Measurements from ENCODE around the gene ANLN. TPM values are rescaled to one million over a fixed set of nuclear protein-coding genes. Genes with fewer than 3 reads are reported as not detected.

The ANLN gene
- total and polyA plus RNA-seq, 2 experiments from 2014 or later = 8.2 to 31.3 TPM

DNA sequence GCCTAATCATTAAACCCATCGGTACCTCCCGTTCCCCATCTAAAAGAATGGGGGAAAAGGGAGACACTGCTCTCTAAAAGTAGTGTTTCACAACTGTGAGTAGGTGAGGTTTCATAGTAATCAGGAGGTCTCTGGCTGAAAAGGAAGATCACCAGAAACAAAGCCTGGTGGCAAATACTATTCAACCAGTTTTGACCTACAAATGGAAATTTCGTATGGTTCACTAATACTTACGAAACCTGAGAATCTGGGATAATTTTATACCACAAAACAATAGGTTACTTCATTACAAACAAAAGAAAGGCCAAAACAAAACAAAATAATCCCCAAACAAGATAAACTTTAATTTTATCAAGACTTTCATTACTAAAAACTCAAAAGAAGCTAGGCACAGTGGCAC, 28.4 kb upstream of the ANLN start:
- no peak overlapping the region for H3K4me3 ChIP-seq
- 75% methylated on average over 4 of the region's 4 CpGs for WGBS (ENCODE audit: low lambda C conversion rate, missing lambda C conversion rate)
- peaks cover 6% of the 10 kb centered on the region for H3K79me2 ChIP-seq
- H4K20me1 ChIP-seq (ENCODE audit: insufficient read depth, poor library complexity, severe bottlenecking) = no peaks in the 10 kb centered on the region
- H3K9me2 ChIP-seq (replicated peaks; ENCODE audit: insufficient read depth) = no peaks in the 10 kb centered on the region
- TF ChIP-seq, protein P1, sequence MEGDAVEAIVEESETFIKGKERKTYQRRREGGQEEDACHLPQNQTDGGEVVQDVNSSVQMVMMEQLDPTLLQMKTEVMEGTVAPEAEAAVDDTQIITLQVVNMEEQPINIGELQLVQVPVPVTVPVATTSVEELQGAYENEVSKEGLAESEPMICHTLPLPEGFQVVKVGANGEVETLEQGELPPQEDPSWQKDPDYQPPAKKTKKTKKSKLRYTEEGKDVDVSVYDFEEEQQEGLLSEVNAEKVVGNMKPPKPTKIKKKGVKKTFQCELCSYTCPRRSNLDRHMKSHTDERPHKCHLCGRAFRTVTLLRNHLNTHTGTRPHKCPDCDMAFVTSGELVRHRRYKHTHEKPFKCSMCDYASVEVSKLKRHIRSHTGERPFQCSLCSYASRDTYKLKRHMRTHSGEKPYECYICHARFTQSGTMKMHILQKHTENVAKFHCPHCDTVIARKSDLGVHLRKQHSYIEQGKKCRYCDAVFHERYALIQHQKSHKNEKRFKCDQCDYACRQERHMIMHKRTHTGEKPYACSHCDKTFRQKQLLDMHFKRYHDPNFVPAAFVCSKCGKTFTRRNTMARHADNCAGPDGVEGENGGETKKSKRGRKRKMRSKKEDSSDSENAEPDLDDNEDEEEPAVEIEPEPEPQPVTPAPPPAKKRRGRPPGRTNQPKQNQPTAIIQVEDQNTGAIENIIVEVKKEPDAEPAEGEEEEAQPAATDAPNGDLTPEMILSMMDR (IDR thresholded peaks at IDR 0.05; ENCODE audit: poor library complexity) = no peak
- TF ChIP-seq EZH2 (IDR thresholded peaks at IDR 0.05; ENCODE audit: borderline replicate concordance) = no peak
- no peak for TF ChIP-seq EZH2phosphoT487 (IDR thresholded peaks at IDR 0.05; ENCODE audit: low read depth, severe bottlenecking, unreplicated experiment)
- H3K27ac ChIP-seq = no peak overlapping the region
- no peaks in the 10 kb centered on the region for H3K9me3 ChIP-seq (ENCODE audit: low read depth)
- H3K27me3 ChIP-seq = no peaks in the 10 kb centered on the region
- no peaks in the 10 kb centered on the region for H3K4me1 ChIP-seq (ENCODE audit: insufficient read depth)
- no peak for DNase-seq (ENCODE audit: low spot score)
- H3K36me3 ChIP-seq (replicated peaks; ENCODE audit: insufficient read depth, low read depth) = no peaks in the 10 kb centered on the region
- no peak overlapping the region for H3K4me2 ChIP-seq
- H2AFZ ChIP-seq = no peak overlapping the region

DNA sequence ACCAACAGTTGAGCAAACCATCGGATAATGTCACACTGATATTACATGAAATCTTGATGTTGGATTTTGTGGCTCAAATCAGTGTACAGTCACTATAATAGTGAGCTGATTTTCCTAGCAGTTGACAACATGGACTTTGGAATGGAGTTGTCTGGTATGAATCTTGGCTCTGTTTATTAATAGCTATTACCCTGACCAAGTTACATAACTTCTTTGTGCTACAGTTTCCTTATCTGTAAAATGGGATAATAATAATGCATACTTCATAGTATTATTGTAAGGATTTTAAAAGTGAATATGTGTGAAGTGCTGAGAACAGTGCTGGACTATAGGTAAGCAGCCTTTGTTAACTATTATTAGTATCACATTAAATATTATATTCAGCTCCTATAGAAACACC, 26.1 kb upstream of the ANLN start:
- H3K27me3 ChIP-seq = no peaks in the 10 kb centered on the region
- H3K4me2 ChIP-seq = no peak overlapping the region
- TF ChIP-seq EZH2phosphoT487 (IDR thresholded peaks at IDR 0.05; ENCODE audit: low read depth, severe bottlenecking, unreplicated experiment) = no peak
- TF ChIP-seq EZH2 (IDR thresholded peaks at IDR 0.05; ENCODE audit: borderline replicate concordance) = no peak
- TF ChIP-seq, protein P1 (IDR thresholded peaks at IDR 0.05; ENCODE audit: poor library complexity) = no peak
- no peak overlapping the region for H2AFZ ChIP-seq
- no peaks in the 10 kb centered on the region for H4K20me1 ChIP-seq (ENCODE audit: insufficient read depth, poor library complexity, severe bottlenecking)
- no peak overlapping the region for H3K4me3 ChIP-seq
- 100% methylated on average over 1 of the region's 1 CpG for WGBS (ENCODE audit: low lambda C conversion rate, missing lambda C conversion rate)
- DNase-seq (ENCODE audit: low spot score) = no peak
- no peaks in the 10 kb centered on the region for H3K9me3 ChIP-seq (ENCODE audit: low read depth)
- H3K4me1 ChIP-seq (ENCODE audit: insufficient read depth) = no peaks in the 10 kb centered on the region
- H3K27ac ChIP-seq = no peak overlapping the region
- H3K36me3 ChIP-seq (replicated peaks; ENCODE audit: insufficient read depth, low read depth) = no peaks in the 10 kb centered on the region
- peaks cover 6% of the 10 kb centered on the region for H3K79me2 ChIP-seq
- H3K9me2 ChIP-seq (replicated peaks; ENCODE audit: insufficient read depth) = no peaks in the 10 kb centered on the region

DNA sequence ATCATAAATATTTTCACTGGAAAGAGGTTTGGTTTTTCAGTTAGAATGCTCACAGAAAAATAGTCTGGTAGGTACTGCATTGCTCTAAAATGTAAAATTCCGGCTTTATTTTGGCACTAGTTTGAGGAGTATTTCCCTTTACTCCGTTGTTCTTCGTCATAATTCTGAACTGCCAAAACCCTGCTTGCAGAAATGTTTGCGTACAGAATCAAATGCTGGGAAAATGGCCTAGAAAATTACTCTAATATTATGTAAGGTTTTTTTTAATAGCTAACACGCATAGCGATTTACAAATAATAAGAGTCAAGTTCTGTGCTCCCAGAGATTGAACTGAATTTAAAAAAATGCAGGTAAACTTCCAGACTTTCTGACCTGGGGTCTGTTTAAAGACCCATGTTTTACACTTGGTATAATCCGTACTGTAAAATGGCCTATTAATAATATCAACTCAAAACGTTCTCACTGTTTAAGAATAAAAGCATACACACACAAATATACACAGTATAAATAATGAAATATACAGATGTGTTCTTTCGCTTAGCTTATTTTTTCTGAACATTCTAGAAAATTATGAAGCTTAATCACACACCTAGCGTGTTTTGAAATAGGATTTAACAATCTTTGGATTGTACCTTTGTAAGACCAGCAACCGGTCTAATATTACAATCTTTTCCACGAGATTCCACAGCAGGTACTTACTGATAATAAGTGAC, 23.5 kb upstream of the ANLN start:
- Histone ChIP-seq H3K4me1 (ENCODE audit: insufficient read depth) (no peaks in the 10 kb centered on the region), H3K27me3 (no peaks in the 10 kb centered on the region), H3K9me3 (ENCODE audit: low read depth) (no peaks in the 10 kb centered on the region), H3K79me2 (peaks cover 6% of the 10 kb centered on the region), H3K4me3 (peak overlapping the region; percentile 78), H3K36me3 (replicated peaks; ENCODE audit: insufficient read depth, low read depth) (no peaks in the 10 kb centered on the region), H3K9me2 (replicated peaks; ENCODE audit: insufficient read depth) (no peaks in the 10 kb centered on the region), H3K4me2 (peak overlapping the region; percentile 71), H4K20me1 (ENCODE audit: insufficient read depth, poor library complexity, severe bottlenecking) (no peaks in the 10 kb centered on the region), H2AFZ (peak overlapping the region; percentile 90), H3K27ac (peak overlapping the region; percentile 87)
- 65% methylated on average over 12 of the region's 12 CpGs for WGBS (ENCODE audit: low lambda C conversion rate, missing lambda C conversion rate)
- no peak for TF ChIP-seq EZH2 (IDR thresholded peaks at IDR 0.05; ENCODE audit: borderline replicate concordance)
- TF ChIP-seq, protein P1 (IDR thresholded peaks at IDR 0.05; ENCODE audit: poor library complexity) = no peak
- TF ChIP-seq EZH2phosphoT487 (IDR thresholded peaks at IDR 0.05; ENCODE audit: low read depth, severe bottlenecking, unreplicated experiment) = no peak
- no peak for DNase-seq (ENCODE audit: low spot score)

All from hepatocyte (in vitro differentiated cells).